Stimulated activated CD4-positive, alpha-beta T cell treated with anti-CD3 and anti-CD28 coated beads, TNF-alpha, amount 100 ng/mL, for 4 hours (primary cell): ENCODE data around the gene AKAP6.

ENCODE experiments used
- DNase-seq, 3 experiments: peaks; one replicate each; pipeline ENCODE4 v3.0.0-alpha.2; 2020; ENCODE audit warnings: low read depth in 3 of 3

The AKAP6 gene

DNA sequence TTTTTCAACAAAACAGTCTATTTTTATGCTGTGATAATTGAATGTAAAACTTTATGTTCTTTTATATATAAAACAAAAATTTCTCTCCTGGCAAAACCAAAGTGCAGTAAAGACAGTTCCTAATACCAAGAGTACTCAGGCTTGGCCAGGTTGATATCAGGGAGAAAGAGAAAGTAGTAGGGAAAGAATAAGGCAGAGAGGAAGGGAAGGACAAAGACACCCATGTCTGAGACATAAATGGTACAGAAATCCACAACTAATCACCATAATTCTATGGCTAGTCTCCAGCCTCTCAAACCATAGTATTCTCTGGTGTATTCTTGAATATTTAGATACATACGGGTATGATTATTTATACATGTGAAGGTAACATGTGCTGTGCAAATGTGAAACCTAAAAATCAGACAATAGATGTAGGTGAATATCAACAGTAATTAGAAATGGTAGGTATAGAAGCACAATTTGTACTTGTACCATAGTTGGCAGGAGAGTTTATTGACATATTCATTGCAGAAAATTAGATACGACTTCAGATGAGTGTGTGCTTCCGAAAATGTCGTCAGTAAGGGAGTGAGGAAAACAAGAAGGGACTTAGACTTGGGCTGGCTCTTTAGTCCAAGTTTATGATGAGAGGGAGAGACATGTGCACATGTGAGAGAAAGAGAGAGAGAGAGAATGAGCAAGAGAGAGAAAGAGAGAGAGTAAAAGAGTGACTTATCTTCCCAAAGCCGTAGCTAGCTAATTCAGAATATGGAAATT is 378.8 kb downstream of the AKAP6 start:
- no peak for DNase-seq

DNA sequence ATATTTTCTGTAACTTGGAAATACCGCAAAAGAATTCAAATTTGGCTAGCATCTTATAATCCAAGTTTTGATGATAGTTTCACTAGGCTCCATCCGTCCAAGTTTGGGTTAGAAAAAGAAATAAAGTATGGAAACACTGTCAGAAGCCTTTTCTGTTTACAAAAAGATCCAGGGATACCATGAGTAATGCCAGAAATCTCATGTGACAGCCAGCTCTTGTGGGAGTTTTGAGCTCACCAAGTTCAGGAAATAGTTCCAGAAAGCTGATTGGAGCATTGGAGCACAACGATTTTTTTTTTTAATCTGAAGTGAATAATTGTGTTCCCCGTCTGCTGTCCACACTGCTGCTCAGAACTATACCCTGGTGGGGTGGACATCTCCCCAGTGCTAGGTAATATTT is 379.9 kb downstream of the AKAP6 start:
- DNase-seq = no peak

DNA sequence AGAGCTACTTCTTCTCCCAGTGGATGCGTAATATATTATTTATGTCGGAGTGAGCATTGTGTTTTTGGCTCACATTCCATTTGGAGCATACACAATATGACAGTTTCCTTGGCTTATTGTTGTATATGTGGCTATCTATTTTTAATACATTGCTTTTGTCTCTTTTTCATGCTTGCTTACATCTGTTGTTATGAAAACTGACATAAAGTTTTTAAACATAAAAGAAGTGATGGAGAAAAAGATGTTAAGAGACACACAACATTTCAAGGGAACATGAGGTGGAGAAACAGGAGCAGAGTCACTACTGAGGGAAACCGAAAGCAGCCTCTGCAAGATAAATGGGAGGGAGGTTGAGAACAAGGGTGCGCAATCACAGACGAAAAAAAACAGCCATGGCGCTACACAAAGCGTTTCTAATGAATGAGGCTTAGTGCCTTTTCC is 381.2 kb downstream of the AKAP6 start:
- DNase-seq = no peak

DNA sequence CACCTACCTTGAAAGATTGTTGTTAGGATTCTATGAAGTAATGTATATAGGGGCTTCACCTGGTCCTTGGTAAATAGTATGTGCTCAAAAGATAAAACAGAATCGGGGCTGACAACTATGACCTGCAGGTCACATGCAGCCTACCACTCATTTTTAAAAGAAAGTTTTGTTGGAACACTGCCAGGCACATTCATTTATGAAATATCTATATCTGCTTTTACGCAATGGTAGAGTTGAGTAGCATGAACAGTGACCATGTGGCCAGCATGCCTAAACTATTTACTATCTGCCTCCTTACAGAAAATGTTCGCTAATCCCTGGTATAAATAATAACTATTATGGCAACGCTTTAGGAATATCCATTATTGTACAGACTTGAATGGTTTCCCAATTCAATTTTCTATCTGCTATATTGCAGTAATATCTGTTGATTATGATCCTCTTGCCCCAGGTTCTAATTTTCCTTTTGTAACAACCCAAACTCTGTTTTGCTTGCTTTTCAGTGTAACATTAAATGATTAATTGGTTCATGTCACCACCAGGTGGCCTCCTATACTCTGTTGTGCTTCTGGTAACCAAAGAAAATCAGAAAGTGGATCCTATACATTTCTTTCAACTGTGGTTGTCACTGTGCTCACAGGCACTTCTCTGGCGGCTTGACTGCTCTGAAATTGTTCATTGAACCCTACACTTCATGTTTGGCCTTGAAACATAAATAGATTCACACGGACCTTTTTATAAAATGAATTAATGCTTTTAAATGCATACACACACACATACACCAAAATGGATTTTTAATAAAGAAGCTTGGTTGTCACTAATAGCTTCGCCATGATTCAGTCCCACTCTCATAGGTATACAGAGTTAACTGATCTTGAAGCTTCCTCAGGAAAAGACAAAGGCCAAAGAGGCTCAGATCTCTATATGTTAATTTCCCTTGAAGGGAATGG is 381.9 kb downstream of the AKAP6 start:
- no peak for DNase-seq

DNA sequence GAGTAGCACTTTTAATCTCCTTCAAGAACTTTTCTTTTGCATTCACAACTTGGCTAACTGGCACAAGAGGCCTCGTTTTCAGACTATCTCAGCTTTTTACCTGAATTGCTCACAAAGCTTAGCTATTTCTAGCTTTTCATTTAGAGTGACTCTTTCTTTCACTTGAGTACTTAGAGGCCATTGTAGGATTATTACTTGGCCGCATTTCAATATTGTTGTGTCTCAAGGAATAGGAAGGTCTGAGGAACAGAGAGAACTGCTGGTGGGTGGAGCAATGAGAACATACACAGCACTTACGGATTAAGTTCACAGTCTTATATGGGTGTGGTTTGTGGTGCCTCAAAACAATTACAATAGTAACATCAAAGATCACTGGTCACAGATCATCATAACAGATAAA is 384.8 kb downstream of the AKAP6 start:
- DNase-seq = no peak

DNA sequence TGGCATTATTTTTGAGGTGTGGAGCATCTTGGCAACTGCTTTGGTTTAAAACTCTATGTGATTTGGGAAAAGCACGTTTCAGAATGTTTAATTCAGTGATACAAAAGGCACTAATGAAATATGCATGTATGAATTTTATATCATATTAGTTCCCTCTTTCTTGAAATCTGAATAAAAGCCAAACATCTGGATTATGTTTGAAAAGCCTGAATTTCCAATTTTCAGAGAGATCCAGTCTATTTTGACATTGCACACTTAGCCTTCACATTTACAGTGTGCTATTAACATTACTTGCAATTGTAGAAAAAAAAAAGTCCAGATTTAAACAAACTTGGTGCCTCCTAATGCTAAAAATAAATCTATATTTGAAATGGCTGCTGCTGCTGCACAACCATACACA is 390.5 kb downstream of the AKAP6 start:
- DNase-seq = no peak

DNA sequence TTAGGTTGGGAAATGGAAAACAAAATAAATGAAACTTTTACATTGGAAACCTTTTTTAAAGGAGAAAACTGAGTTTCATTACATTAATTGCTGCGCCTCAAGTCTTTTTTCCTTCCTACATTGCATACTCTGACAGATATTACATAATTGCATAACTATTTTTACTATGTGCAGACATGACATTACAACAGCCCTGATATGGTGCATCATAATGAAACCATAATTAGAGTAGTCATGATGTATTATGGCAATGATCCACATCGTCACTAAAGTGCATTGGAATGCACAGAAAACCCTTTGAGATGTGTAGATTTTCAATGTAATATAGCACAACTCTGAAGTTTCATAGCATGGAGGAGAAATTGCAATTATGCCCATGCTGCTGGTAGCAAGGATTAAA is 391.8 kb downstream of the AKAP6 start:
- no peak for DNase-seq

DNA sequence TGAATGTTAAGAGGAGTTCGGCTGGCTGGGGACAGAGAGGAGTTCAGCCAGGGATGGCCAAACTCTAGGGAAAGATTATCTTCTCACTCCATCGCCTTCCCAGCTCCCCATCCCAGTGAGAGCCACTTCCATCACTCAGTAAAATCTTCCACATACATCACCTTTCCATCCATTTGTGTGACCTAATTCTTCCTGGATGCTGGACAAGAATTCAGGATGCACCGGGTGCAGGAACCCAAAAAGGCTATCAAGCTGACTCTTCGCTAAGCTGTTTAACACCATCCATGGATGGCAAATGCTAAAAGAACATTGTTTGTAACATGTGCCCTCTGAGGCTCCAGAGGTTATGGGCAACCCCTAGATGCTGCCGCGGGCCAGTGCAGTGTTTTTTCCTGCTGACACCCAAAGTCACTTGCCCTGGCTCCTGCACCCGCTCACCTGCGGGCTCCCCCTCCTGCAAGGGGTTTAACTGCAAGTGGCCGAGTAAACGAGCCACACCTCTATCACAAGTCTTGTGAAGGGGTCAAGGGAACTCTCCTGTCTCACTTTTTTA is 393.6 kb downstream of the AKAP6 start:
- no peak for DNase-seq

DNA sequence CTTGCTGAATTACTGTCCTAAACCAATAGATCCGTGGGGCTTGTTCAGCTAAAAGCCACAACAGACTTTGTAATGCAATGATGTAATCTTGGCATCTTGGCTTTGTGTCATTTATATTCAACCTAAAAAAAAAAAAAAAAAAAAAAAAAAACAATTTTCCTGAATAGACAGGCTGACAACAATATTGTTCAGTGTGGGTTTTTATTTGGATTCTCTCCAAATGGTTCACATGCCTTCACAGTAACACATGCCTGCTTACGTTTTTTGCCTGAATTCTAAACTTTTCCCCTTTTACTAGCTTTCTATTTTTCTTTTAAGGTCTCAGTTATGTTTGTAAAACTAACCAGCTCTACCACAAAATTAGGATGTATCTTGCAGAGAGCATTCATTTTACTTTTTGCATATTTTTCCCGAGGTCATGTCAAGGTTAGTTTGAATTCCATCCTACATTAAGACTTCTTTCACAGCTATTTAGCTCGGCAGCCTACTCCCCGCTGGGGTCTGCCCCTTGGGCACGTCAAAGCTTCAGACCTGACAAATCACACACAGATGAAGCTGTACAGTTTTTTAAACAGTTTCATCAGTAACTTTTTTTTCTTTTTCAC is 395.9 kb downstream of the AKAP6 start:
- no peak for DNase-seq

DNA sequence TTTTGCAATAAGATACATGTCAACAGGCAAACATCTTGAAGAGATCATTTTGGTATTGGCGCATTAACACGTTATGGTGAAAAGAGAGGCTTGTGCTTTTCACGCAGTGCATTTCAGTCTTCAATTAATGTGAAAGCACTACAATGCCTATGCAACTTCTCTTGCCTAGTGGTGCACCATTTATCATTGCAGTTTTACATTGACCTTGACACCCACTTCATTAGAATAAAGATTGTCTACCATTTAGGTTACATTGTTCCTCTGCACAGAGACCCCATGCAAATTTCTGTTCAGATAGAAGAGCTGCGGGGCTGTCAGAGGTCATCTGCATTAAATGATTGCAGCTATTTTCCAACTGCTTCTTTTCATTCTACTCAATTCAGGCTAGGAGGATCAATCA is 397.4 kb downstream of the AKAP6 start:
- DNase-seq = no peak

DNA sequence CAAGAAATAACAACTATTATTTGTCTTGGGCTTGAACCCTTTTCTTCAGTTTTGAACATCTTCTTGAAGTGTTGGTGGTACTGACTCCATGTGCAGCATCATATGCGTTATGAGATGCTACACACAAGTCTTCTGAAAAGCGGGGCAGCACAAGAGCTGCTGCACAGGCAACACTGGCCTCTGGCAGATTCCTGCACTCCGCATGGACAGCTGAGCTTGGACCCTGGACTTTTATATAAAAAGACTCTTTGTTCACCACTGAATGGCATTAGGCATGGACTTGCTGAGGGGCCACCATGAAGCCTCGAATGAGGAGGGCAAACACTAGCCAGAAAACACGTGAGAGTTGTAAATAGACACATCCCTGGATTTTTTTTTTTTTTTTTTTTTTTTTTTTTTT is 398.7 kb downstream of the AKAP6 start:
- DNase-seq = no peak

DNA sequence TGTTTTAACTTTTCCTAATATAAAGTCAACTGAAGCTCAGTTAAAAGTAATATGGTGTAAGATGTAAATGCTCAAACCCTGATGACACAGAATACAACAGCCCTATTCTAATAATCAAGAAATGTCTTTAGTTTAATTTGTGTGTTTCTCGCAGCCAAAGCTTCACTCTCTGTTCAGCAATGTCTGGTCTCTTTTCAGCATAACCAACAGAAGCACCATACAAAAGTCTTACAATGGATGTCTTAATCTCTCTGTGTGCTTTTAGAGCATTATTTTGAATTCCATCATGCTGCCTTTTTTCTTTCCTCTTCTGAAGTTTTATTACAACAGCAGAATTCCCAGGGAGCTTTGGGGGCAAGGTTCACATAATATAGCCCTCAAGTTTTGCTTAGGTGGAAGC is 399.4 kb downstream of the AKAP6 start:
- DNase-seq = no peak

DNA sequence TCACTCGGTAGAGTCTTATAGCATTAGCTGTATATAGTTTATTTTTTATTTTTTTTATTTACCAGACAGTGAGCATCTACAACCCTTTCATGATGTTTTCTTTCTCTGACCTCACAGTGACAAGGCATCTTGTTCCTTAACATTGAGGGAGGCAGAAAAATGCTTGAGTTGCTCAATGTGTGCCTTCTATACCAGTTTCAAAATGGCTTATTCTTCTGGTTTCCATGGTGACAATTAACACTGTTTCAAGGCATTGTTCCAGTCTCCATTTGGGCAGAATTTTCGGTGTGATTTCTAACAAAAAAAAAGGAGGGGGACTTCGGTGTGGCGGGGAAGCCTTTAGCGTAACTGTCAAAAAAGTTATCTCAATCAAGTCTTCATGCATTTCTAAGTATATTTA is 399.9 kb downstream of the AKAP6 start:
- no peak for DNase-seq

DNA sequence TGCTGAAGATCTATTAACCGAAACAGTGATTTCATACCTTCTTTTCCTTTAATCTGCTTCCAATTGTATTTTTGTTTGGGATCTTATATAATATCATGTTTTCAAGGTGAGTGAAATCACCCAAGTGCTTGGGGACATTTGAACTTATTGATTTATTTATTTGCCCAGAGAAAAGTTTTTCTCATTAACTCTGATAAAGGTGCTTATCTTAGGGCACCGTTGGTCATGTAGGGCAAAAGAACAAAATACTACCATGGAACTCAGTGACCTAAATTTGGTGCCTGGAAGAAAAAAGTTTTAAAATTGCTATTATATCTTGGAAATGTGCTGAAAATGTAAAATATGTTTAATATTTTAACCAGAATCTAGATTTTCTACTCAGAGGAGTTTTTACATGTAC is 402.2 kb downstream of the AKAP6 start:
- DNase-seq = no peak

DNA sequence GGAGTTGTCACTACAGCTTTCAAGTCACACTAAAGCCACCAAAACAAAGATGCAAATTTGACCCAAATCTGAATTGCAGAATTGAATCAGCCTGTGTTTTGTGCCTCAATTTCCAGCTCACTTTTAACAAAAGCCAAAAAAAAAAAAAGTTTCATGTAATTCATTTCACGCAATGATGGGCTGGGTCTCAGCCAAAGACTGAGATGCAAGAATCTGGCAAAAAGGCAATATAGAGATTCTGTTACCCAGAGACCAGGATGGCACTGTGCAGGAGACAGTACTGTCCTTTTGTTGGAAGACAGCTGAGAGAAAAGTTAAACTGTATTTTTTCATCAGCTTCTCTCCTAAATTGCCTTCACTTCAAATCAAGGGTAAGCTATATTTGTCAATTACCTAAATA is 403.9 kb downstream of the AKAP6 start:
- DNase-seq = no peak

DNA sequence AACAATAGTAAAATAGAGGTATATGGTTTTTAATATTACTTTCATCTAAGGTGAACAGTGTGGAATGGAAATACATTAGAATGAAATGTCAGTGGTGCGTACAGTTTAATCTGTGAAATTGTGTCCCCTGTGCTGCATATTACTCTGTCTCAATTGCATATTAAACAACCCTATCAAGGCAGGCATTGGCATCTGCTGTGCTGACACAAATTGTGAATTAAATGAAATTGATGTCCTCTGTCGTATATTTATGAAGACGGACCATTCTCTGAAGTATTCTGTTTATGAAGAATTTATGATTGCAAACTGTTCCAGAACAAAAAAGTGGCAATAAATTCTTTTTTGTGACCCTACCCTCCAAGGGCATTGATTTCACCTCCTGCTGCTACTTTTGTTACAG is 405.2 kb downstream of the AKAP6 start:
- no peak for DNase-seq

DNA sequence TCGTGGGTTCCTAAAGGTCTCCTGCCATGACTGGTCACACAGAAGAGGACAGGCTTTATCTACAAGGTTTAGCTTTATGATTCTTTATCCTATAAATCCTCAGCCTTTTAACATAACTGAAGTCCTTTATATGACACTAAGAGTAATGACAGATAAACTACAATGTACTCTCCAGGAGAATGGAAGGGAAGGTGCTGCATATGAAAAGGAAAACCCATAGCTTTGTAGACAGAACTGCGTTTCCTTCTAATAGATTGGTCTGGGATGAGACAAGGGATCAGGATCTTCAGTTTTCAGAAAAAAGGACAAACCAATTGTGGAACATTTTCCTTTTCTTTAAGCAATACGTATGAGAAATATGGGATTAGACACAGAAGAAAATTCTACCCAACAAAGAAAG is 408.5 kb downstream of the AKAP6 start:
- DNase-seq = no peak

DNA sequence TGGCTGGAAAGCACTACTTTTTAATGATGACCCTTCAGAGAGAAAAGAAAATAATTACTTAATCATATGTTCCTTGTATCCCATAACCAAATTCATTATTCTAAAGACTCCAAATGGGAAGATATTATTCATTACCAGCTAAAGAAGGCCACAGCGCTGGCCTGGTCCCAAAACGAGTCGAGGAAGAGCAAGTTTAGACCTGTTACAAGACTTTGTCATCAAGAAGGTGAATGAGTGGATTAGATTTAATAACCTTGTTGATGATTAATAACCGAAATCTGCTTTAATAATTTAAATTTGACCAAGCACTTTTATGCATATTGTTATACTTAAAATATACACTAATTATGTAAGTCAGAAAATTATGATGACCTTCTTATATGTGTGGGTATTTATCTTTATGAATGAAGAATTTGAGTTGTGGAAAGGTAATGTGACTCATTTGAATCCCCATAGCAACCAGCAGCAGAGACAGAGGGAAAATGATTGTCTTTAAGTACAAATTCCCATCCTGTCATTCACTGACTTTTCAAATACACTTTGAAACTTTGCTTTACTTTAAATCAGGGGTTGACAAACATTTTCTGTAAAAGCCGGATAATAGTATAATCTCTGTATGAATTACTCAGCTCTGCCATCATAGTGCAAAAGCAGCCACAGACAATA is 409.2 kb downstream of the AKAP6 start:
- no peak for DNase-seq

DNA sequence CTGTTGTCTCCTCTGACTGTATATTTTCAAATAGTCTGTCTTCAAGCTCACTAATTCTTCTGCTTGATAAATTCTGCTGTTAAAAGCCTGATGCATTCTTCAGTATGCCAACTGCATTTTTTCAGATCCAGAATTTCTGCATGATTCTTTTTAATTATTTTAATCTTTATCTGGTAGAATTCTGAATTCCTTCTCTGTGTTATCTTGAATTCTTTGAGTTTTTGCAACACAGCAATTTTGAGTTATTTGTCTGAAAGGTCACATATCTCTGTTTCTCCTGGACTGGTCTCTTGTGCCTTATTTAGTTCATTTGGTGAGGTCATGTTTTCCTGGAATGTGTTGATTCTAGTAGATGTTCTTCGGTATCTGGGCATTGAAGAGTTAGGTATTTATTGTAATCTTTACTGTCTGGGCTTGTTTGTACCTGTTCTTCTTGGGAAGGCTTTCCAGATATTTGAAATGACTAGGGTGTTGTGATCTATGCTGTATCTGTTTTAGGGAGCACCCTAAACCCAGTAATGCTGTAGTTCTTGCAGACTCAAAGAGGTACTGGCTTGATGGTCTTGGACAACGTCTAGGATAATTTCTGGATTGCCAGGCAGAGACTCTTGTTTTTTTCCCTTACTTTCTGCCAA is 415.8 kb downstream of the AKAP6 start:
- DNase-seq = no peak

DNA sequence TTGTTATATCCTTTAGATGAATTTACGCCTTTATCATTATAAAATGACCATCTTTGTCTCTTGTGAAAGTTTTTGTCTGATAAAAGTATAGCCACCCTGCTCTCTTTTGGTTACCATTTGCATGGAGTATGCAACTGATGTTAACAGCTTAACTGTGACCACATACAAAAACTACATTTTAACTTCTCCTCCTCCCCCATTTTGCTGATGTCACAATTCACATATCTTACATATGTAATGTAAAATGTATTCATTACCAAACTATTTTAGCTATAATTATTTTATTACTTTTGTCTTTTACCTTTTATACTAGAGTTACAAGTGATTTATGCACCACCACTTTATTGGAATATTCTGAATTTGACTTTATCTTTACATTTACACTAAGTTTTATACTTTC is 425.1 kb downstream of the AKAP6 start:
- no peak for DNase-seq

DNA sequence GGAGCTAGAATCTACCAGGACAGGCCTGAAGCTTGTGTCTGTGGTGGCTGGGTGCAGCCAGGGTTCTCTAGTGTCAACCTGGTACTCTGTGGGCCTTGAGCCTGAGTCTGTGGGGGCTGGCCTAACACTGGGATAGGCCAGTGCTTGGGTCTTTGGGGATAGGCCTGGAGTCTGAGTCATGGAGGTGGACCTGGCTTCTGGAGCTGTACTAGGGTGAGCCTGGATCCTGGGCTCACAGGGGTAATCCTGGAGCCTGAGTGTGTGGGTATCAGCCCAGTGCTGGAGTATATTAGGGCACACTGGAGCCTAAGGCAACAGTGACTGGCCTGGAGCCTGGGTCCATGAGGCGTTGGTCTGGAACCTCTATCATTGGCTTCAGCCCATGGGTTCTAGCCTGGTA is 427.1 kb downstream of the AKAP6 start:
- DNase-seq = no peak
